Hematopoietic multipotent progenitor cell treated with erythropoietin and hydrocortisone succinate and interleukin-3 and kit ligand, for 6 days (in vitro differentiated cells): Measurements from ENCODE around the gene FH.

Source experiments
- DNase-seq: peaks from one replicate; pipeline ENCODE4 v3.0.0-alpha.2; 2015

FH gene

DNA sequence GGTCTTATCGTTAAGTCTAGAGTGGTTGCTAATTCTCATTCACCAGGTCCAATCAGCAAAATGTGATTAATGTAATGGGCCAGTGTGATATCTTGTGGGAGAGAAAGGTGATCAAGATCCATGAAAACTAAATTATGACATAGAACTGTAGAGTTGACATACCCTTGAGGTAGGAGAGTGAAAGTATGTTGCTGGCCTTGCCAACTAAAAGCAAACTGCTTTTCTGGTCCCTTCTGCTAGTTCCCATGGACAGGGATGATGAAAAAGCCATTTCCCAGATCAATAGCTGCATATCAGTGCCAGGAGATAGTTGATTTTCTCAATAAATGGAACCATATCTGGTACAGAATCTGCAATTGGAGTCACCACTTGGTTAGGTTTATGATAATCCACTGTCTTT, 65.8 kb downstream of the FH start:
- no peak for DNase-seq

DNA sequence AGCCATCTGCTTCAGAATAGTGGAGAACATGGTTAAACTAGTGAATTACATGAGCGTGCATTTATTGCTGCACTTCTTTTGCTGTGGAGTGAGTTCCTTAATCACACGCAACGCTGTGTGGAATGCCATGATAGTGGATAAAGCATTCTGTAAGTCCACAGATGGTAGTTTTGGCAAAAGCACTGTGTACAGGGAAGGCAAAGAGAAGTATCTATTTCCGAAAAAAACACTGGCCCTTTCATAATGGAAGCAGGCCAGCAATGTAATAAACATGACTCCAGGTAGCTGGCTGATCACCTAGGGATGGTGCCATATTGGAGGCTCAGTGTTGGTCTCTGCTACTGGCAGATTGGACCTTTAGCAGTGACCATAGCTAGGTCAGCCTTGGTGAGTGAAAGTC, 67.6 kb downstream of the FH start:
- DNase-seq: no peak
